ENCODE measurements around the gene CHD3. TPM values are rescaled to one million over a fixed set of nuclear protein-coding genes. Genes with fewer than 3 reads are reported as not detected.

The CHD3 gene
- total and polyA plus RNA-seq, 2 of the 13 experiments (the other 11 are each of a cell fraction or from before 2014, with no cell fraction given): 2.7 to 3.7 TPM

- TF ChIP-seq IRF9 (CRISPR knock-in tag; IDR thresholded peaks at IDR 0.05; ENCODE audit: borderline replicate concordance): no peak
- TF ChIP-seq ZNF549 (CRISPR knock-in tag; IDR thresholded peaks at IDR 0.05): no peak
- TF ChIP-seq ZNF441 (CRISPR knock-in tag; IDR thresholded peaks at IDR 0.05; ENCODE audit: borderline replicate concordance): no peak
- no peak for TF ChIP-seq MLXIP (CRISPR knock-in tag; IDR thresholded peaks at IDR 0.05; ENCODE audit: borderline replicate concordance)
- no peak for TF ChIP-seq ESRRA (CRISPR knock-in tag; IDR thresholded peaks at IDR 0.05; ENCODE audit: low read depth)
- no peak for TF ChIP-seq ATRX (CRISPR knock-in tag; IDR thresholded peaks at IDR 0.05; ENCODE audit: borderline replicate concordance)
Observed at GRCh38 chr17:7846063-7846735, 42.4 kb upstream of the CHD3 start (continued).
